NAMALWA (cell line): ENCODE results near the gene CDC40.

Source experiments
- DNase-seq: peaks from one replicate; pipeline ENCODE4 v3.0.0-alpha.2; 2015; ENCODE audit warnings: low spot score

Gene CDC40

GRCh38 chr6:110180228-110181008 is at the start of gene CDC40:
CDC40 (plus strand) TSS chr6:110180427; CDS start chr6:110180445, 18 bp downstream.
- no peak for DNase-seq

- peak; percentile 8 for DNase-seq
Observed at GRCh38 chr6:110137924-110138887, 42.0 kb upstream of the CDC40 start.

DNA sequence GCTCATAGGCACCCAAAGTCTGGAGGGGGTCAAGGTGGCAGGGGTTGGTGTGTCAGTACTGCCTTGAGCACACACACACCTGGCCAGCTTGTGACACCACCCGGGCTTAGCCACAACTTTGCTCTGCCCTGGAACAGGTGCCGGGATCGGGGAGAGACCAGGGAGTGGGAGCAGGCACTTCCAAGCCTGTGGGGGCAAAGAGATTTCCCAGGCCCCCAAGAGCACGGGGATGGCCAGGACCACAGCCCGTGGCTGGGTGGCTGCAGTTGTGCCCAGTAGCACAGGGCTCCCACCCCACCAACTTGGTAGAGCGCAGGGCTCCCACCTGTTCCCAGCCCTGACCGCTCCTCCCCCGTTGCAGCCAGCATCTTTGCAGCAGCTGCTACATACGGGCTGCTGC is 41.2 kb upstream of the CDC40 start:
- DNase-seq = no peak

DNA sequence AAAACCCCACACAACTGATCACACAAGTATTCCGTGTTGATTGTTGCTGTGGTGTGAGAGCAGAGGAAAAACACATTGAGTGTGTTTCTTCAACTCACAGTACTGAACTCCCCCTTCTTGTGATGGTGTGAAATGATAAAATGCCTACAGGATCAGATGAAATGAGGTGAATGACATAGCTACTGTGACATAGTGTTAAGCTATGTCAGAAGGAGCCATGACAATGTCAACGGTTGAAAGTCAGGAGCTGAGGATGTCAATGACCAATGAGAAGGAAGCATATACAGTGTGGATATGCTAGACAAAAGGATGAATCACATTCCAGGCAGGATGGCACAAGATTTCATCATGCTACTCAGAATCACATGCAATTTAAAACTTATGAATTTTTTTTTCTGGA is 39.6 kb upstream of the CDC40 start:
- no peak for DNase-seq

GRCh38 chr6:110147870-110148269 is 32.4 kb upstream of the CDC40 start:
- no peak for DNase-seq

GRCh38 chr6:110158479-110158878 is 21.7 kb upstream of the CDC40 start:
- no peak for DNase-seq

GRCh38 chr6:110170081-110170480 is 10.1 kb upstream of the CDC40 start:
- no peak for DNase-seq

GRCh38 chr6:110173506-110174132 is 6.6 kb upstream of the CDC40 start:
- DNase-seq = no peak

DNA sequence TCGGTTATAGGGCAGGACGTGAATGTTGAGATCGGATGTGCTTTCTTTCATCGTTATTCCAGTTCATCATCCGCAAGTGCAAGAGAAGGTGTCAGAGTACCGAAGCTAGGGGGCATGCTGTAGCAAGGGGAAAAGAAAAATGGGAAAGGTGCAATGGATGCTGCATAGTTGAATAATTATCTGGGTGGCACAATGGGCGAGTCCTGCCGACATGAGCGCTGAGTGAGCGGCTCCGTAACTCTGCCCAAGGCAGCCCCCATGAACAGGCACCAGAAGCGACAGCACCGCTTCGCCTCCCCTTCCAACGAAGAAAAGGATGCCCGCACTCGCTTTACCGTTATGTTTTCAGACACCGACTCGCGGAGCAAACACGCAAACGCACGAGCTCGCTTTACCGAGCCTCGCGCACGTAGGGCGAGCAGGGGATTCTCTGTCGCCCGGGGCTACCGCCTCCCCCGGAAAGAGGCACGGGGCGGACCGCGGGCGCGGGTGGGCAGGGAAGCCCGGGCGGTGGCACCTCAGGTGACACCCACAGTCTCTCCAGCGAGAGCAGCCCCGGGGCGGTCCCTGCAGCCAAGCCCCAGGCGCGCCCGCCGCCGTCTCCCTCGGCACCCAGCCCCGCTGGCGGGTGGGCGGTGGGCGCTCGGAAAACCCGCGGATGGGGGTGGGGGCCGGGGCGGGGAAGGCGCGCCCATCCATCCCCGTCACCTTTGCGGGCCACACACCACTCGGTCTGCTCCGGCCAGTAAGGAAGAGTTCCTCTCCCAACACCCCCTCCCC is 1.4 kb upstream of the CDC40 start:
- DNase-seq = peak; percentile 85

DNA sequence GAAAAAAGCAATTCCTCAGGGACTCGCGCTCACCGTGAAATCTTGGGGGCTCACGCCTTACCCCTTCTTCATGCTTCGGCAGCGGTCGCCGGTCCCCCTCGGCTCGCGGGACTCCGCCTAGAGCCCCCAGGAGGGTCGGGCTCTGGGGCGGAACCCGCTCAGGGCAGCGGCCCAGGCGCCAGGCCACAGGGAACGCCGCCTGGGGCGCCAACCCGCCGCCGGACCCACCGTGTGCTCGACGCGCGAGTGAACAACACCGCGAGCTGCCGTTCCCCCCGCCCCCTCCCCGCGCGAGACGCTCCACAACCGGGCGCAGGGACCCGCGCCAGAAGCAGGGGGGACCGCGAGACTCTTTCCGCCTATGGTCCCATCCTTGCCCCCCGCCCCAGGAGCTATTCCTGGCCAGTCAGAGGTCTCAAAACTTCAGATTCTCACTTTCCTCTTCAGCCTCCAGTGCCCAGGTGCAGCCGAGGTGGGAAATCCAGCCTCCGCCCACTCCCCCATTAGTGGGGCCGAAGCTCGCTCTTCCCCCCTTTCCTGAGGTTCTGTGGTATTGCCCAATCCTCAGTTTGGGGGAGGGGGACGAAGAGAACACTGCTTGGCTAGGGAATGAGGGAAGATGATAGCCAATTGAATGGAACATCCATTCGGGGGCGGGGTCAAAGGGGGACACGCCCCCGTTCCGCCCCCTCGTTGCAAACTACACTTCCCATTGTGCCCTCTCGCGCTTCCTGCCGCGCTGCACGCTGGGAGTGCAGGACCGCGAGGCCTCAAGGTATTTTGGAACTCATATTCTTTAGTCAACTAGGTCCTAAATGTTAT is 610 bp upstream of the CDC40 start, which contains the start of gene WASF1:
WASF1 (minus strand) TSS at position 265 of the 822 bp plus-strand sequence. CDS start 52,069 bp downstream, outside the sequence.
- DNase-seq = peak; percentile 97

GRCh38 chr6:110181131-110182030 is 1.2 kb downstream of the CDC40 start:
- peak; percentile 78 for DNase-seq

DNA sequence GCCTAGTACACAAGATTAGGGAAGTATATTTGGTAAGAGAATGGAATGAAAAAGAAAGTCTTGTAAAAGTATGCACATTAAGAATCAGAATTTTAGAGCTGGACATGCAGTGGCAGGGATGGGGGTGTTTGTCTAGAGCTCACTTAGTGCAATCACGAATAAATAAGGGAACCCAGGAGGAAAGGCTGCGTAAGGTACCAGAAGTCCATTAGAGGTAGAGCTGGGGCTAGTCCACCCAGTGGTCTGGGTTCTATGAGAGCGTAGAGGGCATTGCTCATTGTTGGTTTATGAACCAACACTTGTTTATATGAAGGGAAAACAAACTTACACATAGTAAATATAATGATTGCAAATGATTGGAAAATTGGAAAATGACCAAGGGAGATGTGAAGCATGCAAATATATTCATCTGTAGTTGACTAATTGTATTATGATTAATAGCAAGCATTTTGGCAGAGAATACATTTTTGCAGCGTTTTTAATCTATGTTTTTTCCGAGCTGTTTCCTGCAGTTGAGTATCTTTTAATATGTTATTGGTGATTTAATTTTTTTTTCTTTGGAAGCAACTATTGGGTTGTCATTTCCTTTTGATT is 3.2 kb downstream of the CDC40 start:
- no peak for DNase-seq

DNA sequence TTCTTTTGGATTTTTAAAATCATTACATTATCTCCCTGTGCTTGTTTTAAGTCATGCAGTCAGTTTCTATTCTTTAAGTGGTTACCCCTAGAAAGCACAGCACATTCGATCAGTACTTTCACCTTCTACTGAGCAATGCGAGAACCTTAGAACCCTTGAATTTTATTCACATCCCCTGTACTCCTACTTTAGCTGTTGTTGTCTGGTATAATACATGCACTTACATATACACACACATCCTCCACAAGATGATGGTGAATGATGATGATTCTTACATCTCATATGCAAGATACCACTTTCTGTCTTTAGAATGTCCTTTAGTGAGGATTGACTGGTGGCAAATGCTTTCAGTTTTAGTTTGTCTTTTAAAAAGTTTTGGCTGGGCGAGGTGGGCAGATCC is 5.7 kb downstream of the CDC40 start:
- DNase-seq = no peak

DNA sequence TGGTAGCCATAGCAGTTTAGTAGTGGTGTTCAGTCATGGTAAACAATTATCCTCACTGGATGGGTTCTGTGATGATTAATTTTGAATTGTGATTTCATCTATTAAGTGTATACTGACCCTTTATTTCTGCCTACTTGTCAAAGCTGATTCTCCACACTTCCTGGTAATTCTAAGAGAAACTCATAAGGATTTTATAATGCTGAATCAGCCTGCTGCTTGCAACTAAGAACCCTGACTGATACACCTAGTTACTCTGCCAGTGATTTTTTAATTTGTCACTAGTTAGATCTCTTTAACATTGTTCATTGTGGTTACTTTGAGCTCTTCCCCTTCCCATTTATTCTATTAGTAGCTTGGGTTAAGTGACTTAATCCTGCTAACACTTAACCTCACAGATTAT is 8.6 kb downstream of the CDC40 start:
- no peak for DNase-seq

- no peak for DNase-seq
Observed at GRCh38 chr6:110190726-110191125, 10.5 kb downstream of the CDC40 start.

GRCh38 chr6:110191477-110191876 is 11.2 kb downstream of the CDC40 start:
- no peak for DNase-seq

GRCh38 chr6:110195639-110196038 is 15.4 kb downstream of the CDC40 start:
- DNase-seq = no peak

DNA sequence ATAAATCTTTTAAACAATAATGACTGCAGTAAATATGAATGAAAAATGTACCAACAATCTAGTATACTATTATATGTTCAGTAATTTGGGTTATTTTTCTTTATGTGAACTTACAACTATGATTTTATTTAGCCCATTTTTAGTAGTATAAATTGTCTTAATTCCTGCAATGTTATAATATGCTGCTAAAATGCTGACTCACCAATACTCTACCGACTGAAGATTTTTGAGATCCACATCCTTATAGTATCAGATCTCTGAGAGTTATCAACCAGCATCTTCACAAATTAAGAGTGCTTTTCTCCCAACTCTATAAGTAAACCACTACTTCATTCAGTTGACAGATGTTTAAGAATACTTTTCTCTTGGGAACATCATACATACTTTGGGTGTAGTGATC is 16.6 kb downstream of the CDC40 start:
- DNase-seq = no peak

- DNase-seq = no peak
Observed at GRCh38 chr6:110198561-110198960, 18.3 kb downstream of the CDC40 start.
